ENCODE results near the gene HMOX1.

Gene HMOX1

GRCh38 chr22:35409783-35410662 lies 29.1 kb downstream of the HMOX1 start:
- DNase-seq = no peak

GRCh38 chr22:35410663-35411034 lies 29.8 kb downstream of the HMOX1 start:
- DNase-seq = no peak

- DNase-seq = no peak
Measured at GRCh38 chr22:35411102-35411501, 30.2 kb downstream of the HMOX1 start.

- DNase-seq = no peak
Measured at GRCh38 chr22:35413624-35414023, 32.7 kb downstream of the HMOX1 start.

- DNase-seq = no peak
Measured at GRCh38 chr22:35417606-35418005, 36.7 kb downstream of the HMOX1 start.

- DNase-seq = no peak
Measured at GRCh38 chr22:35418088-35418487, 37.2 kb downstream of the HMOX1 start.

- DNase-seq = no peak
Measured at GRCh38 chr22:35418731-35419130, 37.8 kb downstream of the HMOX1 start.

GRCh38 chr22:35419756-35420155 lies 38.9 kb downstream of the HMOX1 start:
- DNase-seq = no peak

- no peak for DNase-seq
Measured at GRCh38 chr22:35421121-35421520, 40.2 kb downstream of the HMOX1 start.

GRCh38 chr22:35422145-35422544 lies 41.2 kb downstream of the HMOX1 start:
- DNase-seq = no peak

- no peak for DNase-seq
Measured at GRCh38 chr22:35422936-35423335, 42.0 kb downstream of the HMOX1 start.

GRCh38 chr22:35424081-35424480 lies 43.2 kb downstream of the HMOX1 start:
- DNase-seq = no peak

- no peak for DNase-seq
Measured at GRCh38 chr22:35424761-35425160, 43.9 kb downstream of the HMOX1 start.

- no peak for DNase-seq
Measured at GRCh38 chr22:35425546-35425945, 44.6 kb downstream of the HMOX1 start.

GRCh38 chr22:35425971-35426800 lies 45.3 kb downstream of the HMOX1 start:
- no peak for DNase-seq

- DNase-seq = no peak
Measured at GRCh38 chr22:35426801-35427140, 45.9 kb downstream of the HMOX1 start.

- DNase-seq = peak; percentile 72
Measured at GRCh38 chr22:35430897-35431322, 50.0 kb downstream of the HMOX1 start.

GRCh38 chr22:35431483-35432227 lies 50.8 kb downstream of the HMOX1 start:
- DNase-seq = no peak

GRCh38 chr22:35432228-35432905 lies 51.5 kb downstream of the HMOX1 start:
- DNase-seq = no peak

GRCh38 chr22:35434061-35434710 lies 53.3 kb downstream of the HMOX1 start:
- no peak for DNase-seq

- no peak for DNase-seq
Measured at GRCh38 chr22:35435201-35435740, 54.4 kb downstream of the HMOX1 start.

- DNase-seq = no peak
Measured at GRCh38 chr22:35436421-35436820, 55.5 kb downstream of the HMOX1 start.

All from stimulated activated CD4-positive, alpha-beta T cell treated with anti-CD3 and anti-CD28 coated beads, Interleukin-4, amount 100 ng/mL, for 24 hours (primary cell).